ENCODE measurements around the gene FAM98B.

The FAM98B gene

DNA sequence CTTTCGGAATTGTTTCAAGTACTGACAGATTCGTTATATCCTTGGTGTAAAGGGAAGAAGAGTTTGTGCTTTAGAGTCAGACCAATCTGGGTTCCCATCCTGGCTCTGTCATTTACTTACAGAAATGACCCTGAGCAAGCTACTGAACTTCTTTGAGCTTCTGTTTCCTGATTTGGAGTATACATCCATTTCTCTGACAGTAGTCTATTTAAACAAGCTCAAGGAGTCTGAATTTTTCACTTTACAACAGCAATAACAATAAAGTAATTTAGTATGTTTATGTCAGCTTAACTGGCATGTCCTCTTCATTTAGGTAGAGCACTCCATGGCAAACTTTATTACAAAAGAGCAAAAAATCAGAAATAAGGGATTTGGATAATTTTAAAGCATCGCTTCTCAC, 27.8 kb downstream of the FAM98B start:
- H3K4me3 ChIP-seq (replicated peaks; ENCODE audit: low read depth, low read length) = no peak overlapping the region
- TF ChIP-seq, protein P1, sequence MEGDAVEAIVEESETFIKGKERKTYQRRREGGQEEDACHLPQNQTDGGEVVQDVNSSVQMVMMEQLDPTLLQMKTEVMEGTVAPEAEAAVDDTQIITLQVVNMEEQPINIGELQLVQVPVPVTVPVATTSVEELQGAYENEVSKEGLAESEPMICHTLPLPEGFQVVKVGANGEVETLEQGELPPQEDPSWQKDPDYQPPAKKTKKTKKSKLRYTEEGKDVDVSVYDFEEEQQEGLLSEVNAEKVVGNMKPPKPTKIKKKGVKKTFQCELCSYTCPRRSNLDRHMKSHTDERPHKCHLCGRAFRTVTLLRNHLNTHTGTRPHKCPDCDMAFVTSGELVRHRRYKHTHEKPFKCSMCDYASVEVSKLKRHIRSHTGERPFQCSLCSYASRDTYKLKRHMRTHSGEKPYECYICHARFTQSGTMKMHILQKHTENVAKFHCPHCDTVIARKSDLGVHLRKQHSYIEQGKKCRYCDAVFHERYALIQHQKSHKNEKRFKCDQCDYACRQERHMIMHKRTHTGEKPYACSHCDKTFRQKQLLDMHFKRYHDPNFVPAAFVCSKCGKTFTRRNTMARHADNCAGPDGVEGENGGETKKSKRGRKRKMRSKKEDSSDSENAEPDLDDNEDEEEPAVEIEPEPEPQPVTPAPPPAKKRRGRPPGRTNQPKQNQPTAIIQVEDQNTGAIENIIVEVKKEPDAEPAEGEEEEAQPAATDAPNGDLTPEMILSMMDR (IDR thresholded peaks at IDR 0.05; ENCODE audit: low read length, missing control alignments) = no peak
- DNase-seq (ENCODE audit: low read depth) = no peak

DNA sequence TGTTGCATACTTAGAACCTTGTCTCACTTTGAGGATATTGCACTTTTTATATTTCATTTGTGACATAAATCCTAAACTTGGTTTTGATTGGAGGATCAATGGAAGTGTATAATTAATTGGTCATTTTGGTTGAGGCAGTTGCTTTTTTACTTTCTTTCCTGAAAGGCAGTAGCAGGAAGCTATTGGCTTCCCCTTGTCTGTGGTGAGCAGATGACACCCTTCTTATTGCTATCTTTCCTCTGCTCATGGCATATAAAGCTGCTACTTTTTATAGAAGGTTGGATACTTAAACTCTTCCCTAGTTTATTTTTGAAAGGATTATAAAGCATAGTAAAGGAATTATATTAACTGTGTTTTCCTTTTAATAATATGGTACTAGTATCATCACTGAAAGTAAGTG, 28.6 kb downstream of the FAM98B start:
- no peak overlapping the region for H3K4me3 ChIP-seq (replicated peaks; ENCODE audit: low read depth, low read length)
- no peak for DNase-seq (ENCODE audit: low read depth)
- TF ChIP-seq, protein P1 (IDR thresholded peaks at IDR 0.05; ENCODE audit: low read length, missing control alignments) = no peak

DNA sequence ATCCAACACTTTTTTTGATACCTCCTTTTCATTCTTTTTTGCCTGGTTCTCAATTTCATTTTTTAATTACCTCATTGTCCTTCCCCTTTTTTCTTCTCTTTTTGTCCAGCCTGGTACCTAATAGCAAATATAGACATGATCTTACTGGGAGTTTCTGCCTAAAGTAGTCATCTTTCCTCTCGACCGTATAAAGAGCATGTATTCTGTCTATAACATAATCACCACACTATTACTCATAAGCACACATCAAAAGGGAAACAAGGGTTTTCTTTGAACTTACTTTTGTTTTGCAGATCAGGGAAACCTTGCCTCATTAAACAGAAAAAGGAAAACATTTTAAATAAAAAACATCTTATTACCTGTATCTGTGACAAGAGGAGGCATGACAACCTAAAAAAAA, 33.0 kb downstream of the FAM98B start:
- no peak for DNase-seq (ENCODE audit: low read depth)
- no peak overlapping the region for H3K4me3 ChIP-seq (replicated peaks; ENCODE audit: low read depth, low read length)
- TF ChIP-seq, protein P1 (IDR thresholded peaks at IDR 0.05; ENCODE audit: low read length, missing control alignments) = no peak

DNA sequence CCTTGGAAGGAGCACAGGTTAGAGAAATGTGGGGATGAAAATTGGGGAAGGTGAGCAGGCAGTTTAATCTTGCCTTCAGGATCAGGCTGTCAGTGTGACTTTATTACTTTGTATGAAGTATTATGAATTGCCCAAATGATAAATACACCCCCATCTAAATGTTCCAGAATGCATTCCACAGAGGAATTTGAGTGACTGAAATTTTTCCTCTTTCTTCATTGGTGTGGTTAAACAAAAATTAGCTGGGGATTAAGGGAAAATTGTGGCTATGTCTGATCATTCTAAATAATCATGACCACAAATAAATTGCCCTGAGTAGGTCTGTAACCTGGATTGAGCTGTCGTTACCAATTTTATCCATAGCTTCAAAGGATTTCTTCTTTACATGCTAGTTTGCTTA, 33.5 kb downstream of the FAM98B start:
- DNase-seq (ENCODE audit: low read depth) = no peak
- H3K4me3 ChIP-seq (replicated peaks; ENCODE audit: low read depth, low read length) = no peak overlapping the region
- TF ChIP-seq, protein P1 (IDR thresholded peaks at IDR 0.05; ENCODE audit: low read length, missing control alignments) = no peak

DNA sequence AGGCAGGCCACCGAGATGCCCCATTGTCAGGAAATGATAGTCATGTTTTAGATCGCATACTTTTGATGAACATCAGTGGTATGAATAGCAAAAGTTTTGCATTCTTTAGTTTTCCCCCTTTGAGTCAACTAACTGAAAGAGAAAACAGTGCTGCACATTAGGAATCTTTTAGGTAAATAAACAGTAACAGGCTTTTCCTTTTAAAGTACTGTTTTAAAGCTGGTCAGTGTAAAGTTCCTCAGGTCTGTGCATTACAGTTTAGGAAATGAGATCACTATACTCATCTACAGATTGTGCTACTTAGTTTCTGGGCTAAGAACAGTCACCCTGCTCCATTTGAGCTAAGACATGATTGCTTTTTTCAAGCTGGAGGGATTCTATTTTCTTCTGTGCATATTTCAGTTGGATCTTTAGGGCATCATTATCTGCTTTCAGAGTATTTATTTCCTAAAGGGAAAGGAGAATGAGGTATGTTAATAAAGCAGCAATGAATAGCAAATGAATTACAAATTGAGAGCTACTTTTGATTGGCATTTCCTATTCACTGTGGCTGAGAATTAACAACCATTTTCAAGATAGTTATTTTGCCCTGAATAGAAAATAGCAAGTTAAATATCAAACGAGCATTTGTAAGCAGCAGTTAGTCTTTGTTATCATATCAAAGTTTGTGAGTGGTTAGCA, 36.5 kb downstream of the FAM98B start:
- TF ChIP-seq, protein P1 (IDR thresholded peaks at IDR 0.05; ENCODE audit: low read length, missing control alignments) = no peak
- H3K4me3 ChIP-seq (replicated peaks; ENCODE audit: low read depth, low read length) = no peak overlapping the region
- DNase-seq (ENCODE audit: low read depth) = peak; percentile 8

DNA sequence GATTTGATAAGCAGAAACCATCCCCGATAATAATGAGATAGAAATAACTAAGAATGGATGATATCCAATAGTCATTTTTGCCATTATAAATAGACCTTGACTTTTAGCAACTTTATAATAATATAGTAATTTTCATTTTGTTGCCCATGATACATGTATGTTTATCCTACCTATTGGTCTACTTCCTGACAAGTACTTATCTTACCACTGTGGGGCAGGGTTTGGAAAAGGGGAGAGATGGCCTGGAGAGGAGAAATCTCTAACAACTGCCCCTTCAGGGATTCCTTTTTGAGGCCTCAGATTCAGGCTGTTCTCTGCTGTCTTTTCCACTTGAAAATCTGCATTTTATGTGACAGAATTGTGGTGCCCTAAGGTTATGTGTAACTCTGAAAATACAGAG, 42.2 kb downstream of the FAM98B start:
- no peak for DNase-seq (ENCODE audit: low read depth)
- TF ChIP-seq, protein P1 (IDR thresholded peaks at IDR 0.05; ENCODE audit: low read length, missing control alignments) = no peak

DNA sequence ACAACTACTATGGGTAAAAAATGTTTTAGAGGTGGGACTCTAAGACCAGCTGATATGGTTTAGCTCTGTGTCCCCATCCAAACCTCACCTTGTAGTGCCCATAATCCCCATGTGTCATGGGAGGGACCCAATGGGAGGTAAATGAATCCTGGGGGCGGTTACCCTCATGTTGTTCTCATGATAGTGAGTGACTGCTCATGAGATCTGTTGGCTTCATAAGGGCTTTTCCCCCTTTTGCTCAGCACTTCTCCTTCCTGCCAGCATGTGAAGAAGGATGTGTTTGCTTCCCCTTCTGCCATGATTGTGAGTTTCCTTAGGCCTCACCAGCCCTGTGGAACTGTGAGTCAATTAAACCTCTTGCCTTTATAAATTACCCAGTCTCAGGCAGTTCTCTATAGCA, 45.7 kb downstream of the FAM98B start:
- no peak for DNase-seq (ENCODE audit: low read depth)
- no peak overlapping the region for H3K4me3 ChIP-seq (replicated peaks; ENCODE audit: low read depth, low read length)
- TF ChIP-seq, protein P1 (IDR thresholded peaks at IDR 0.05; ENCODE audit: low read length, missing control alignments) = no peak

More for the DNA sequence above, 42.2 kb downstream of the FAM98B start:
- H3K4me3 ChIP-seq (replicated peaks; ENCODE audit: low read depth, low read length) = no peak overlapping the region

All from fibroblast of pulmonary artery (primary cell).